Fibroblast of lung (primary cell): Measurements from ENCODE around the gene GAPVD1.

Experiments used
- EZH2 ChIP-seq: IDR thresholded peaks from 2 replicates; pipeline ENCODE4 v1.5.1; 2012; ENCODE audit warnings: low read length, control low read depth, mild to moderate bottlenecking; ENCODE audit errors: missing control alignments
- TF ChIP-seq, protein P1 (sequence below), 2 donors: IDR thresholded peaks in 1 of 2; conservative IDR thresholded peaks in 1 of 2; 1 replicate in 1 of 2; 2 replicates in 1 of 2; pipeline ENCODE4 v1.5.1; 2011 to 2012; ENCODE audit warnings: low read length in 2 of 2, control low read depth in 1 of 2, inconsistent platforms in 1 of 2, low read depth in 1 of 2, mild to moderate bottlenecking in 1 of 2

DNA sequence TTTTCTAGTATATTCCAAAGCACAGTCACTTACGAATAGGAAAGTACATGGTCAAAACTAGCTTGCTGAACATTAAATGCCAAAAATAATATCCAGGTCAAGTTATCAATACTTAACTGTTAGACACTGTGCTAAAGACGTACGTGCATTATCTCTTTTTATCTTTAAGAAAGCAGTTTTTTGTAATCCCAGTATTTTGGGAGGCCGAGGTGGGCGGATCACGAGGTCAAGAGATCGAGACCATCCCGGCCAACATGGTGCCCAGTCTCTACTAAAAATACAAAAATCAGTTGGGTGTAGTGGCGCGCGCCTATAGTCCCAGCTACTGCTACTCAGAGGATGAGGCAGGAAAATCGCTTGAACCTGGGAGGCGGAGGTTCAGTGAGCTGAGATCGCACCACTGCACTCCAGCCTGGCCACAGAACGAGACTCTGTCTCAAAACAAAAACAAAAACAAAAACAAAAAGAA lies 17.8 kb upstream of the GAPVD1 start:
- TF ChIP-seq, protein P1, sequence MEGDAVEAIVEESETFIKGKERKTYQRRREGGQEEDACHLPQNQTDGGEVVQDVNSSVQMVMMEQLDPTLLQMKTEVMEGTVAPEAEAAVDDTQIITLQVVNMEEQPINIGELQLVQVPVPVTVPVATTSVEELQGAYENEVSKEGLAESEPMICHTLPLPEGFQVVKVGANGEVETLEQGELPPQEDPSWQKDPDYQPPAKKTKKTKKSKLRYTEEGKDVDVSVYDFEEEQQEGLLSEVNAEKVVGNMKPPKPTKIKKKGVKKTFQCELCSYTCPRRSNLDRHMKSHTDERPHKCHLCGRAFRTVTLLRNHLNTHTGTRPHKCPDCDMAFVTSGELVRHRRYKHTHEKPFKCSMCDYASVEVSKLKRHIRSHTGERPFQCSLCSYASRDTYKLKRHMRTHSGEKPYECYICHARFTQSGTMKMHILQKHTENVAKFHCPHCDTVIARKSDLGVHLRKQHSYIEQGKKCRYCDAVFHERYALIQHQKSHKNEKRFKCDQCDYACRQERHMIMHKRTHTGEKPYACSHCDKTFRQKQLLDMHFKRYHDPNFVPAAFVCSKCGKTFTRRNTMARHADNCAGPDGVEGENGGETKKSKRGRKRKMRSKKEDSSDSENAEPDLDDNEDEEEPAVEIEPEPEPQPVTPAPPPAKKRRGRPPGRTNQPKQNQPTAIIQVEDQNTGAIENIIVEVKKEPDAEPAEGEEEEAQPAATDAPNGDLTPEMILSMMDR (conservative IDR thresholded peaks at IDR 0.05 in 1 of 2, IDR thresholded peaks at IDR 0.05 in 1 of 2; ENCODE audit: low read depth in 1 of 2, low read length in 2 of 2) = no peak
- no peak for TF ChIP-seq EZH2
